Measurements from ENCODE around the gene ARHGAP26. TPM values are rescaled to one million over a fixed set of nuclear protein-coding genes. Genes with fewer than 3 reads are reported as not detected.

ARHGAP26 gene
- total RNA-seq, 1 experiment from 2014 or later = 34.5 TPM

GRCh38 chr5:143050183-143050582, 280.0 kb downstream of the ARHGAP26 start:
- no peaks in the 10 kb centered on the region for H3K9me3 ChIP-seq (ENCODE audit: control insufficient read depth in 1 of 2, insufficient read depth in 1 of 2, low read depth in 1 of 2, low read length in 2 of 2)
- no peaks in the 10 kb centered on the region for H3K79me2 ChIP-seq (ENCODE audit: insufficient read depth, low read length)
- no peak overlapping the region for H3K9ac ChIP-seq (ENCODE audit: low read length)
- H3K27ac ChIP-seq (ENCODE audit: low read depth, low read length) = no peak overlapping the region
- H3K4me3 ChIP-seq (replicated peaks in 1 of 2; ENCODE audit: low read depth in 1 of 2, low read length in 2 of 2) = no peak overlapping the region
- no TSS peak for BruUV-seq (replicated peaks)
- H4K20me1 ChIP-seq (ENCODE audit: insufficient read depth) = no peaks in the 10 kb centered on the region
- H3K27me3 ChIP-seq (ENCODE audit: insufficient read depth, low read length) = no peaks in the 10 kb centered on the region
- ChIA-PET POLR2A (no interaction called here), RAD21 (ENCODE audit: low non-redundant PET in 1 of 2, low total read pairs in 2 of 2, uncharacterized antibody in 2 of 2, unreplicated experiment in 2 of 2) (no interaction called here), CTCF (no interaction called here)
- intact Hi-C loops (cut with micrococcal nuclease) = no loop called here
- ATAC-seq (no peak), DNase-seq (ENCODE audit: low read depth, low spot score) (no peak)
- TF ChIP-seq, protein P1, sequence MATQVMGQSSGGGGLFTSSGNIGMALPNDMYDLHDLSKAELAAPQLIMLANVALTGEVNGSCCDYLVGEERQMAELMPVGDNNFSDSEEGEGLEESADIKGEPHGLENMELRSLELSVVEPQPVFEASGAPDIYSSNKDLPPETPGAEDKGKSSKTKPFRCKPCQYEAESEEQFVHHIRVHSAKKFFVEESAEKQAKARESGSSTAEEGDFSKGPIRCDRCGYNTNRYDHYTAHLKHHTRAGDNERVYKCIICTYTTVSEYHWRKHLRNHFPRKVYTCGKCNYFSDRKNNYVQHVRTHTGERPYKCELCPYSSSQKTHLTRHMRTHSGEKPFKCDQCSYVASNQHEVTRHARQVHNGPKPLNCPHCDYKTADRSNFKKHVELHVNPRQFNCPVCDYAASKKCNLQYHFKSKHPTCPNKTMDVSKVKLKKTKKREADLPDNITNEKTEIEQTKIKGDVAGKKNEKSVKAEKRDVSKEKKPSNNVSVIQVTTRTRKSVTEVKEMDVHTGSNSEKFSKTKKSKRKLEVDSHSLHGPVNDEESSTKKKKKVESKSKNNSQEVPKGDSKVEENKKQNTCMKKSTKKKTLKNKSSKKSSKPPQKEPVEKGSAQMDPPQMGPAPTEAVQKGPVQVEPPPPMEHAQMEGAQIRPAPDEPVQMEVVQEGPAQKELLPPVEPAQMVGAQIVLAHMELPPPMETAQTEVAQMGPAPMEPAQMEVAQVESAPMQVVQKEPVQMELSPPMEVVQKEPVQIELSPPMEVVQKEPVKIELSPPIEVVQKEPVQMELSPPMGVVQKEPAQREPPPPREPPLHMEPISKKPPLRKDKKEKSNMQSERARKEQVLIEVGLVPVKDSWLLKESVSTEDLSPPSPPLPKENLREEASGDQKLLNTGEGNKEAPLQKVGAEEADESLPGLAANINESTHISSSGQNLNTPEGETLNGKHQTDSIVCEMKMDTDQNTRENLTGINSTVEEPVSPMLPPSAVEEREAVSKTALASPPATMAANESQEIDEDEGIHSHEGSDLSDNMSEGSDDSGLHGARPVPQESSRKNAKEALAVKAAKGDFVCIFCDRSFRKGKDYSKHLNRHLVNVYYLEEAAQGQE (IDR thresholded peaks at IDR 0.05; ENCODE audit: low read depth) = no peak
- TF ChIP-seq YY1 (IDR thresholded peaks at IDR 0.05; ENCODE audit: extremely low read depth, insufficient replicate concordance, low read depth, low read length) = no peak
- TF ChIP-seq, protein P2, sequence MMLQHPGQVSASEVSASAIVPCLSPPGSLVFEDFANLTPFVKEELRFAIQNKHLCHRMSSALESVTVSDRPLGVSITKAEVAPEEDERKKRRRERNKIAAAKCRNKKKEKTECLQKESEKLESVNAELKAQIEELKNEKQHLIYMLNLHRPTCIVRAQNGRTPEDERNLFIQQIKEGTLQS (IDR thresholded peaks at IDR 0.05) = no peak
- TF ChIP-seq, protein P3, sequence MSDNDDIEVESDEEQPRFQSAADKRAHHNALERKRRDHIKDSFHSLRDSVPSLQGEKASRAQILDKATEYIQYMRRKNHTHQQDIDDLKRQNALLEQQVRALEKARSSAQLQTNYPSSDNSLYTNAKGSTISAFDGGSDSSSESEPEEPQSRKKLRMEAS (IDR thresholded peaks at IDR 0.05) = no peak
- TF ChIP-seq RAD21 (IDR thresholded peaks at IDR 0.05; ENCODE audit: low read depth) = no peak
- no peak for TF ChIP-seq FOSL1 (IDR thresholded peaks at IDR 0.05; ENCODE audit: low read depth)
- TF ChIP-seq JUND (IDR thresholded peaks at IDR 0.05) = no peak
- H3K36me3 ChIP-seq (ENCODE audit: control insufficient read depth in 1 of 2, insufficient read depth in 2 of 2, low read length in 2 of 2) = peaks cover 0 to 3% of the 10 kb centered on the region in 2 experiments; a peak in 1 of 4 replicates
- peaks cover 9 to 10% of the 10 kb centered on the region in 2 experiments; a peak in 3 of 4 replicates for H3K4me1 ChIP-seq (ENCODE audit: control insufficient read depth in 1 of 2, insufficient read depth in 2 of 2, low read length in 2 of 2)
- H3K9me2 ChIP-seq (ENCODE audit: insufficient read depth) = no peaks in the 10 kb centered on the region
- H3K4me2 ChIP-seq (ENCODE audit: low read length) = no peak overlapping the region
- no peak overlapping the region for H2AFZ ChIP-seq (ENCODE audit: low read depth, low read length, poor library complexity, severe bottlenecking)
